Ovary (tissue), 9 donors: ENCODE measurements around the gene LRRC4. TPM values are rescaled to one million over a fixed set of nuclear protein-coding genes. Genes with fewer than 3 reads are reported as not detected.

Source experiments
- DNase-seq, 5 donors: peaks; one replicate each; pipeline ENCODE4 v3.0.0-alpha.2; 2019 to 2020
- H3K27ac ChIP-seq, 2 donors: fragments of 200-600 bp; one replicate each; pipeline versions ENCODE4 v1.5.1 to v1.8.0; 2019 to 2022
- H3K27me3 ChIP-seq: fragments of 200-600 bp; one replicate; pipeline ENCODE4 v1.8.0; 2022
- H3K36me3 ChIP-seq: fragments of 200-600 bp; sonication (generic); one replicate; pipeline ENCODE4 v1.5.1; 2019
- H3K4me1 ChIP-seq: one replicate; pipeline ENCODE4 v1.8.1; 2013; ENCODE audit warnings: mild to moderate bottlenecking, moderate library complexity; ENCODE audit not compliant: insufficient read depth
- H3K4me3 ChIP-seq: fragments of 200-600 bp; sonication (generic); one replicate; pipeline ENCODE4 v1.5.1; 2017
- H3K9me3 ChIP-seq, 2 donors: fragments of 200-600 bp in 1 of 2; sonication (generic) in 1 of 2; one replicate each; pipeline versions ENCODE4 v1.5.1 to v1.8.1; 2013 to 2019; ENCODE audit warnings: mild to moderate bottlenecking in 1 of 2, moderate library complexity in 1 of 2
- CTCF ChIP-seq, 3 donors: fragments of 450-650 bp in 2 of 3; fragments of 200-600 bp in 1 of 3; IDR thresholded peaks; one replicate each; pipeline versions ENCODE4 v1.5.1 to v1.8.0; 2016 to 2022; ENCODE audit warnings: antibody characterized with exemption in 3 of 3, mild to moderate bottlenecking in 1 of 3
- EP300 ChIP-seq: sonication (generic); formaldehyde crosslinking; IDR thresholded peaks from one replicate; pipeline ENCODE4 v1.6.1; 2017; ENCODE audit warnings: antibody characterized with exemption
- POLR2A ChIP-seq: fragments of 450-650 bp; IDR thresholded peaks from one replicate; pipeline ENCODE4 v1.6.1; 2017; ENCODE audit warnings: antibody characterized with exemption, mild to moderate bottlenecking, moderate library complexity
- WGBS, 3 donors: extraction: QIAGEN DNeasy Blood & Tissue Kit in 1 of 3; methylation state at CpG; one replicate each; pipeline versions ENCODE4 v1.1.5 to v1.1.7; 2013 to 2017; 5-methylcytosine and 5-hydroxymethylcytosine counted together
- intact Hi-C, 4 donors: fragments of 100-400 bp; cut with DNase I; formaldehyde crosslinking; loops; one replicate each; pipeline versions ENCODE4 v1.11.0 to v1.15.1; 2022 to 2023
- polyA plus RNA-seq, 2 donors: library from polyadenylated mRNA; stranded (reverse); fragments of 200-250 nt in 1 of 2; fragments of 350-450 nt in 1 of 2; fragmentation: Illumina TruSeq in 1 of 2; extraction: RNeasy Lipid Tissue Mini Kit (QIAGEN cat#74804) in 1 of 2; gene quantifications; one replicate each; pipeline ENCODE4 v1.2.3, GENCODE V29; 2013 to 2014
- total RNA-seq, 7 donors: library from RNA; depleted of rRNA in 2 of 7; stranded (reverse); fragments of >200 nt in 2 of 7; fragmentation: NEBNext Ultra II Directional in 3 of 7; extraction: Animal tissue kit (Norgen Biotek cat#: 25700) in 3 of 7; gene quantifications; one replicate each; pipeline versions ENCODE4 v1.1.0 to v1.2.4, GENCODE V29; 2016 to 2023
- donor health status: DM: no; HTN: no; CAD: no; lungs with moderate emphysema.
- donor health status: DM: no; HTN: no; CAD: no.
- donor health status: Bipolar disorder and iron deficiency.
- donor health status: DM: yes; HTN: yes; CAD: no.
- donor health status: DM: no; HTN: no; CAD: no.
- donor health status: DM: yes; HTN: yes; CAD: no.

The LRRC4 gene
- total and polyA plus RNA-seq, 9 donors: 0.72 to 16.7 (median 4.6) TPM

- TF ChIP-seq EP300 (no peak), CTCF (IDR thresholded peaks at IDR 0.05) (no peak), POLR2A (no peak)
- H3K4me1 ChIP-seq: no peaks in the 10 kb centered on the region
- H3K9me3 ChIP-seq: no peaks in the 10 kb centered on the region
- H3K27me3 ChIP-seq: no peaks in the 10 kb centered on the region
- intact Hi-C loops: no loop called here
- DNase-seq: no peak
- H3K4me3 ChIP-seq: no peak overlapping the region
- no peak overlapping the region for H3K27ac ChIP-seq
- H3K36me3 ChIP-seq: no peaks in the 10 kb centered on the region
- WGBS, 3 donors: 84 to 97% (median 93%) methylated on average over 2 of the region's 2 CpGs
These were observed 10.8 kb upstream of the LRRC4 start for GRCh38 chr7:128042012-128042411.

GRCh38 chr7:128041203-128041602 lies 10.0 kb upstream of the LRRC4 start:
- no peak for DNase-seq
- 60 to 68% (median 61%) methylated on average over 7 of the region's 7 CpGs for WGBS, 3 donors
- H3K4me1 ChIP-seq: no peaks in the 10 kb centered on the region
- intact Hi-C loops: no loop called here
- no peak overlapping the region for H3K4me3 ChIP-seq
- no peaks in the 10 kb centered on the region for H3K9me3 ChIP-seq
- TF ChIP-seq CTCF (IDR thresholded peaks at IDR 0.05): no peak
- no peak for TF ChIP-seq POLR2A
- no peak for TF ChIP-seq EP300
- H3K27me3 ChIP-seq: no peaks in the 10 kb centered on the region
- H3K27ac ChIP-seq: no peak overlapping the region
- H3K36me3 ChIP-seq: no peaks in the 10 kb centered on the region

GRCh38 chr7:128040205-128040604 lies 9.0 kb upstream of the LRRC4 start:
- 76 to 91% (median 77%) methylated on average over 3 of the region's 3 CpGs for WGBS, 3 donors
- Histone ChIP-seq H3K27me3 (no peaks in the 10 kb centered on the region), H3K36me3 (no peaks in the 10 kb centered on the region), H3K4me1 (no peaks in the 10 kb centered on the region), H3K4me3 (no peak overlapping the region), H3K27ac (no peak overlapping the region), H3K9me3 (no peaks in the 10 kb centered on the region)
- intact Hi-C loops: no loop called here
- TF ChIP-seq CTCF (IDR thresholded peaks at IDR 0.05): no peak
- TF ChIP-seq EP300: no peak
- TF ChIP-seq POLR2A: no peak
- no peak for DNase-seq

- TF ChIP-seq EP300 (no peak), CTCF (IDR thresholded peaks at IDR 0.05) (no peak), POLR2A (no peak)
- no peak overlapping the region for H3K4me3 ChIP-seq
- H3K27me3 ChIP-seq: no peaks in the 10 kb centered on the region
- H3K36me3 ChIP-seq: no peaks in the 10 kb centered on the region
- no peak for DNase-seq
- no peaks in the 10 kb centered on the region for H3K4me1 ChIP-seq
- H3K9me3 ChIP-seq: no peaks in the 10 kb centered on the region
- 94 to 96% (median 95%) methylated on average over 4 of the region's 4 CpGs for WGBS, 3 donors
- no peak overlapping the region for H3K27ac ChIP-seq
- intact Hi-C loops: no loop called here
These were observed 8.3 kb upstream of the LRRC4 start for GRCh38 chr7:128039544-128039953.
